SK-N-MC (cell line): ENCODE results near the gene NLRC4.

Source experiments
- EZH2 ChIP-seq: fragments of 200-600 bp; sonication (generic); IDR thresholded peaks from one replicate; pipeline ENCODE4 v1.6.1; 2017; ENCODE audit warnings: antibody characterized with exemption
- FOXP2 ChIP-seq: optimal IDR thresholded peaks from 2 replicates; pipeline ENCODE3; 2011; ENCODE audit warnings: mild to moderate bottlenecking, moderate library complexity; ENCODE audit not compliant: insufficient read depth; ENCODE audit errors: extremely low read length, control extremely low read depth
- POLR2AphosphoS5 ChIP-seq: IDR thresholded peaks from 2 replicates; pipeline ENCODE4 v1.6.1; 2012; ENCODE audit warnings: mild to moderate bottlenecking, low read depth, low read length, borderline replicate concordance

GRCh38 chr2:32222966-32223365 is 41.7 kb downstream of the NLRC4 start:
- TF ChIP-seq POLR2AphosphoS5: no peak
- no peak for TF ChIP-seq EZH2
- TF ChIP-seq FOXP2: no peak
